ENCODE data around the gene SUCO. TPM values are rescaled to one million over a fixed set of nuclear protein-coding genes. Genes with fewer than 3 reads are reported as not detected.
A peak's percentile ranks its signal among the peaks of the same experiment; 100 is the strongest.

SUCO gene
- total and polyA plus RNA-seq, 2 of the 8 experiments (the other 6 are each of a cell fraction or from before 2014, with no cell fraction given) = 8.3 to 35.8 TPM

GRCh38 chr1:172607145-172607544 is 74.2 kb downstream of the SUCO start:
- no peak overlapping the region for H2AK5ac ChIP-seq (ENCODE audit: low read depth, low read length)
- no peak overlapping the region for H2BK120ac ChIP-seq (replicated peaks; ENCODE audit: low read depth, low read length)
- H4K91ac ChIP-seq (replicated peaks; ENCODE audit: insufficient read length, low read length) = no peak overlapping the region
- no peak overlapping the region for H3K4me2 ChIP-seq (ENCODE audit: insufficient read depth in 1 of 2, low read depth in 2 of 2, low read length in 2 of 2)
- no peaks in the 10 kb centered on the region for H3K4me1 ChIP-seq (replicated peaks in 1 of 4; ENCODE audit: control insufficient read depth in 3 of 4, insufficient read depth in 4 of 4, low read length in 3 of 4)
- TF ChIP-seq NANOG (IDR thresholded peaks at IDR 0.05; ENCODE audit: insufficient read depth, low read depth, low read length, poor library complexity, severe bottlenecking) (no peak), BCL11A (IDR thresholded peaks at IDR 0.05; ENCODE audit: low read depth in 2 of 2, low read length in 2 of 2) (no peak)
- no peak overlapping the region for H4K8ac ChIP-seq (ENCODE audit: extremely low read depth, insufficient read depth, low read length)
- CTCF ChIA-PET (ENCODE audit: partially characterized antibody) = interaction anchor here (0.9 to 6.8 kb wide), 5 partner anchors 9 to 121 kb away, joined by 3 to 96 read pairs (median 4); no protein-coding TSS in a partner anchor
- H3K56ac ChIP-seq (replicated peaks; ENCODE audit: insufficient read length, low read depth, low read length) = no peak overlapping the region
- no peak overlapping the region for H4K5ac ChIP-seq (ENCODE audit: insufficient read length, low read depth, low read length)
- no peak overlapping the region for H2BK15ac ChIP-seq (ENCODE audit: low read length)
- no peak overlapping the region for H3K4ac ChIP-seq (replicated peaks; ENCODE audit: insufficient read length, low read depth, low read length)
- H3K79me2 ChIP-seq (ENCODE audit: control insufficient read depth in 1 of 2, insufficient read depth in 2 of 2, low read length in 2 of 2) = no peaks in the 10 kb centered on the region
- no peak for DNase-seq (ENCODE audit: low read depth in 1 of 2, low spot score in 2 of 2)
- no peak overlapping the region for H3K14ac ChIP-seq (ENCODE audit: insufficient read length)
- no peak overlapping the region for H2AFZ ChIP-seq (ENCODE audit: low read length)
- H3K23ac ChIP-seq (ENCODE audit: insufficient read length) = no peak overlapping the region
- H2BK20ac ChIP-seq (ENCODE audit: low read length) = no peak overlapping the region
- no peak overlapping the region for H3K18ac ChIP-seq (ENCODE audit: extremely low read depth, low read length)
- no peak overlapping the region for H3K4me3 ChIP-seq (ENCODE audit: extremely low read depth in 1 of 4, insufficient read depth in 2 of 4, low read depth in 3 of 4, low read length in 4 of 4)
- H3K23me2 ChIP-seq (ENCODE audit: low read depth, low read length) = no peaks in the 10 kb centered on the region
- no peaks in the 10 kb centered on the region for H3K27me3 ChIP-seq (replicated peaks in 1 of 4; ENCODE audit: control insufficient read depth in 3 of 4, extremely low read depth in 1 of 4, insufficient read depth in 3 of 4, low read length in 3 of 4)
- H4K20me1 ChIP-seq (replicated peaks in 1 of 2; ENCODE audit: control insufficient read depth in 1 of 2, insufficient read depth in 2 of 2, low read length in 2 of 2) = peaks cover 0 to 2% of the 10 kb centered on the region in 2 experiments
- no peak overlapping the region for H3K27ac ChIP-seq (ENCODE audit: low read depth, low read length)
- peak overlapping the region in 1 of 4 experiments; percentile 34; a peak in 1 of 7 replicates for H3K9ac ChIP-seq (replicated peaks in 1 of 4; ENCODE audit: extremely low read depth in 1 of 4, low read depth in 3 of 4, low read length in 3 of 4)
- POLR2A ChIA-PET (ENCODE audit: partially characterized antibody) = no interaction called here
- no peak overlapping the region for H2BK12ac ChIP-seq (ENCODE audit: low read depth, low read length)
- H2BK5ac ChIP-seq (ENCODE audit: low read depth, low read length) = no peak overlapping the region
- H3K79me1 ChIP-seq (ENCODE audit: low read depth, low read length) = no peaks in the 10 kb centered on the region
- FAIRE-seq = no peak
- no peaks in the 10 kb centered on the region for H3K9me3 ChIP-seq (ENCODE audit: insufficient read depth in 2 of 2, low read depth in 1 of 2, low read length in 1 of 2)
- H3K36me3 ChIP-seq (ENCODE audit: control insufficient read depth in 2 of 4, insufficient read depth in 4 of 4, low read length in 3 of 4) = peaks cover 4 to 44% (median 16%) of the 10 kb centered on the region in 4 experiments; a peak in 6 of 8 replicates
